H9 (cell line): Measurements from ENCODE around the gene USP8. TPM values are rescaled to one million over a fixed set of nuclear protein-coding genes. Genes with fewer than 3 reads are reported as not detected.

ENCODE experiments used
- DNase-seq: peaks from one replicate; pipeline ENCODE4 v3.0.0-alpha.2; 2017
- H2AFZ ChIP-seq: one replicate; pipeline ENCODE4 v1.6.1; 2013; ENCODE audit warnings: mild to moderate bottlenecking, low read length, control low read depth, moderate library complexity
- H2AK5ac ChIP-seq: 2 replicates; pipeline ENCODE4 v1.6.1; 2013; ENCODE audit warnings: low read length, control low read depth, mixed read lengths; ENCODE audit not compliant: insufficient read length
- H2BK120ac ChIP-seq: one replicate; pipeline ENCODE4 v1.6.1; 2013; ENCODE audit warnings: low read depth, mild to moderate bottlenecking, low read length, control low read depth, inconsistent platforms; ENCODE audit not compliant: poor library complexity, severe bottlenecking
- H2BK12ac ChIP-seq: 2 replicates; pipeline ENCODE4 v1.6.1; 2013; ENCODE audit warnings: low read length, control low read depth, mixed read lengths, low read depth; ENCODE audit not compliant: insufficient read length
- H2BK15ac ChIP-seq: 2 replicates; pipeline ENCODE4 v1.6.1; 2013; ENCODE audit warnings: low read depth, low read length, control low read depth
- H2BK20ac ChIP-seq: one replicate; pipeline ENCODE4 v1.6.1; 2013; ENCODE audit warnings: low read depth, mild to moderate bottlenecking, low read length, control low read depth, inconsistent platforms; ENCODE audit not compliant: poor library complexity, severe bottlenecking
- H2BK5ac ChIP-seq: 2 replicates; pipeline ENCODE4 v1.6.1; 2013; ENCODE audit warnings: low read length, control low read depth, mixed read lengths; ENCODE audit not compliant: insufficient read length
- H3K14ac ChIP-seq: 2 replicates; pipeline ENCODE4 v1.6.1; 2013; ENCODE audit warnings: low read length, control low read depth; ENCODE audit not compliant: insufficient read depth
- H3K18ac ChIP-seq: 2 replicates; pipeline ENCODE4 v1.6.1; 2013; ENCODE audit warnings: low read depth, mild to moderate bottlenecking, mixed read lengths, low read length, control low read depth; ENCODE audit not compliant: insufficient read length
- H3K23ac ChIP-seq: 2 replicates; pipeline ENCODE4 v1.6.1; 2013; ENCODE audit warnings: low read length, control low read depth, mixed read lengths, low read depth; ENCODE audit not compliant: insufficient read length
- H3K23me2 ChIP-seq: 2 replicates; pipeline ENCODE4 v1.6.1; 2013; ENCODE audit warnings: low read depth, mild to moderate bottlenecking, mixed read lengths, low read length, control low read depth; ENCODE audit not compliant: insufficient read length, poor library complexity, severe bottlenecking
- H3K27ac ChIP-seq: 2 replicates; pipeline ENCODE4 v1.5.1; 2013; ENCODE audit warnings: low read length, control low read depth, mixed read lengths, low read depth; ENCODE audit not compliant: insufficient read length
- H3K27me3 ChIP-seq: 2 replicates; pipeline ENCODE4 v1.6.1; 2013; ENCODE audit warnings: low read length, control low read depth, inconsistent platforms; ENCODE audit not compliant: insufficient read depth
- H3K4ac ChIP-seq: 2 replicates; pipeline ENCODE4 v1.6.1; 2013; ENCODE audit warnings: low read depth, mild to moderate bottlenecking, control low read depth, inconsistent platforms, low read length, moderate library complexity
- H3K4me1 ChIP-seq: 2 replicates; pipeline ENCODE4 v1.6.1; 2013; ENCODE audit warnings: low read length, control low read depth, inconsistent platforms; ENCODE audit not compliant: insufficient read depth
- H3K4me2 ChIP-seq: 2 replicates; pipeline ENCODE4 v1.6.1; 2013; ENCODE audit warnings: low read length, control low read depth, mixed read lengths; ENCODE audit not compliant: insufficient read length, insufficient read depth
- H3K56ac ChIP-seq: 2 replicates; pipeline ENCODE4 v1.6.1; 2013; ENCODE audit warnings: low read depth, mild to moderate bottlenecking, mixed read lengths, low read length, control low read depth; ENCODE audit not compliant: insufficient read length
- H3K79me1 ChIP-seq: 2 replicates; pipeline ENCODE4 v1.6.1; 2013; ENCODE audit warnings: low read depth, mild to moderate bottlenecking, moderate library complexity, low read length, control low read depth, inconsistent platforms; ENCODE audit not compliant: insufficient read depth, poor library complexity, severe bottlenecking
- H3K79me2 ChIP-seq: 2 replicates; pipeline ENCODE4 v1.6.1; 2013; ENCODE audit warnings: low read length, control low read depth, inconsistent platforms; ENCODE audit not compliant: insufficient read depth
- H3K9ac ChIP-seq: 2 replicates; pipeline ENCODE4 v1.6.1; 2013; ENCODE audit warnings: low read length, control low read depth, mixed read lengths; ENCODE audit not compliant: insufficient read length; ENCODE audit errors: extremely low read depth
- H3K9me3 ChIP-seq: one replicate; pipeline ENCODE4 v1.6.1; 2013; ENCODE audit warnings: low read depth, low read length, inconsistent platforms; ENCODE audit not compliant: control insufficient read depth
- H3T11ph ChIP-seq: one replicate; pipeline ENCODE4 v1.6.1; 2013; ENCODE audit warnings: mild to moderate bottlenecking, low read length, control low read depth, inconsistent platforms
- H4K20me1 ChIP-seq: one replicate; pipeline ENCODE4 v1.6.1; 2013; ENCODE audit not compliant: control insufficient read depth, insufficient read length, insufficient read depth
- H4K5ac ChIP-seq: 2 replicates; pipeline ENCODE4 v1.6.1; 2013; ENCODE audit warnings: low read depth, mild to moderate bottlenecking, mixed read lengths, low read length, control low read depth; ENCODE audit not compliant: insufficient read length
- H4K8ac ChIP-seq: replicated peaks from 2 replicates; pipeline ENCODE4 v1.6.1; 2013; ENCODE audit warnings: low read length, control low read depth, mixed read lengths, low read depth; ENCODE audit not compliant: insufficient read length
- H4K91ac ChIP-seq: 2 replicates; pipeline ENCODE4 v1.6.1; 2013; ENCODE audit warnings: low read depth, mild to moderate bottlenecking, moderate library complexity, mixed read lengths, low read length, control low read depth; ENCODE audit not compliant: insufficient read length
- H3K27ac Mint-ChIP-seq, 3 experiments: 2 replicates in 2 of 3; 3 replicates in 1 of 3; pipeline ENCODE4 v1.8.0; 2020 to 2021; ENCODE audit warnings: mixed read lengths in 3 of 3, mild to moderate bottlenecking in 1 of 3, moderate library complexity in 1 of 3
- H3K27me3 Mint-ChIP-seq: 2 replicates; pipeline ENCODE4 v1.8.0; 2021; ENCODE audit warnings: low read depth, mild to moderate bottlenecking, moderate library complexity, mixed read lengths
- H3K36me3 Mint-ChIP-seq, 3 experiments: 2 replicates in 2 of 3; 3 replicates in 1 of 3; pipeline ENCODE4 v1.8.0; 2020 to 2021; ENCODE audit warnings: low read depth in 3 of 3, mixed read lengths in 3 of 3; ENCODE audit not compliant: insufficient read depth in 1 of 3
- H3K4me1 Mint-ChIP-seq, 2 experiments: 2 replicates each; pipeline ENCODE4 v1.8.0; 2020; ENCODE audit warnings: mixed read lengths in 2 of 2
- H3K4me3 Mint-ChIP-seq, 2 experiments: 2 replicates in 1 of 2; 3 replicates in 1 of 2; pipeline ENCODE4 v1.8.0; 2020 to 2021; ENCODE audit warnings: mild to moderate bottlenecking in 2 of 2, mixed read lengths in 2 of 2, moderate library complexity in 1 of 2
- H3K9me3 Mint-ChIP-seq, 2 experiments: 2 replicates in 1 of 2; 3 replicates in 1 of 2; pipeline ENCODE4 v1.8.0; 2020; ENCODE audit warnings: mild to moderate bottlenecking in 2 of 2, mixed read lengths in 2 of 2, moderate library complexity in 1 of 2
- CTCF ChIP-seq: fragments of 200-600 bp; sonication (generic); conservative IDR thresholded peaks from 3 replicates; pipeline ENCODE4 v1.8.0; 2021; ENCODE audit warnings: antibody characterized with exemption, mild to moderate bottlenecking
- total RNA-seq: library from RNA; stranded (reverse); gene quantifications from 2 replicates; pipeline ENCODE4 v1.2.1, GENCODE V29; 2021

Gene USP8
- total RNA-seq, 1 experiment from 2014 or later = 67.1 TPM

DNA sequence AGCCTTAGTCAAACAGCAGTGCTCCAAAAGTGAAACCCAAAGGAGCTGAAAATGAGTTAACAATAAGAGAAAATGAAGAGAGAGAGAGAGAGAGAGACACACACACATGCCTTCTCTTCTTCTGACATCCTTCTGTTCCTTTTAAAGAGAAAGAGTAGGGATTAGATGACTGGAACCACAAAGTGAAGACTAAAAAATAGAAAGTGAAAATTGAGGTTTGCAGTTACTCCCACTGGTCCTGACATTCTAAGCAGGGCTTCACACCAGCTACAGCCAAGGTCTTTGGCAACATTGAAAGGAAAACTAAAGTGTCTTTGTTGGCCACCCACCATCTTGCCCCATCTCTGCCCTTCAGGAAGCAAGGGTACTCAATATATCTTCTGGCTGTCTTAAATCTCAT lies 63.1 kb downstream of the USP8 start:
- DNase-seq = no peak
- Histone ChIP-seq H3K27ac (no peak overlapping the region), H3K9me3 (no peaks in the 10 kb centered on the region), H4K91ac (no peak overlapping the region), H3K23ac (no peak overlapping the region), H3K56ac (no peak overlapping the region), H2BK12ac (no peak overlapping the region), H3K79me2 (no peaks in the 10 kb centered on the region), H4K5ac (no peak overlapping the region), H3K14ac (no peak overlapping the region), H2AK5ac (no peak overlapping the region), H3K79me1 (no peaks in the 10 kb centered on the region), H2BK15ac (no peak overlapping the region), H3T11ph (no peak overlapping the region), H3K18ac (no peak overlapping the region), H3K27me3 (no peaks in the 10 kb centered on the region), H3K4ac (no peak overlapping the region), H3K4me2 (no peak overlapping the region), H2AFZ (no peak overlapping the region), H3K4me1 (no peaks in the 10 kb centered on the region), H2BK20ac (no peak overlapping the region), H3K9ac (no peak overlapping the region), H4K20me1 (no peaks in the 10 kb centered on the region), H2BK120ac (no peak overlapping the region), H4K8ac (no peak overlapping the region), H3K23me2 (no peaks in the 10 kb centered on the region), H2BK5ac (no peak overlapping the region)
- H3K27me3 Mint-ChIP-seq = no peaks in the 10 kb centered on the region
- no peak overlapping the region for H3K4me3 Mint-ChIP-seq
- H3K4me1 Mint-ChIP-seq = peaks cover 0 to 3% of the 10 kb centered on the region in 2 experiments; a peak in 1 of 4 replicates
- H3K27ac Mint-ChIP-seq = peak overlapping the region in 1 of 3 experiments; percentile 10; a peak in 2 of 7 replicates
- TF ChIP-seq CTCF = no peak
- peaks cover 21 to 70% (median 39%) of the 10 kb centered on the region in 3 experiments; a peak in 6 of 7 replicates for H3K36me3 Mint-ChIP-seq
- H3K9me3 Mint-ChIP-seq = no peaks in the 10 kb centered on the region
